Activated CD8-positive, alpha-beta memory T cell treated with anti-CD3 and anti-CD28 coated beads, Interleukin-2, amount 50 U/mL, for 48 hours (primary cell): ENCODE measurements around the gene LLGL2.
A peak's percentile ranks its signal among the peaks of the same experiment; 100 is the strongest.

Experiments
- DNase-seq: peaks from one replicate; pipeline ENCODE4 v3.0.0-alpha.2; 2020

The LLGL2 gene

GRCh38 chr17:75594499-75595283, 69.2 kb downstream of the LLGL2 start:
- DNase-seq = no peak

GRCh38 chr17:75595284-75595919, 69.9 kb downstream of the LLGL2 start:
- DNase-seq = no peak

DNA sequence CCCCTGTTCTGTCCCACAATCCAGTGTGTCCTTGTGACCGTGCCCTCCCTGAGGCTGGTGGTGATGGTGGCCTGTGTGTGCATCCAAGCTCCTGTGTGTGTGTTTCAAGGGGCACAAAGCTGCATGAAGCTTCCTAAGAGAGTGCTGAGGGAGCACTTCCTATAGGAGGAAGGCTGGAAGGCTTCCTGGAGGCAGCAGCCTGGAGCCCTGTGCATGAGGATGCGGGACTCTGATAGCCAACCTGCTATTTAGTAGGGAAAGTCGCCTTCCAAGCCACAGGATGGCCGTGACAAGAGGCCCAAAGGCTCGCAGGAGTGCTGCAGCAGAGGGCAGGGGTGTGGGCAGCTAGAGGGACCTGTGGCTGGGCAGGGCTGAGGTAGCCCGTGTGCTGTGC, 70.4 kb downstream of the LLGL2 start:
- DNase-seq = no peak

- DNase-seq = no peak
Measured at GRCh38 chr17:75596320-75597087, 71.0 kb downstream of the LLGL2 start.

- peak; percentile 88 for DNase-seq
Measured at GRCh38 chr17:75601057-75601987, 75.8 kb downstream of the LLGL2 start.

DNA sequence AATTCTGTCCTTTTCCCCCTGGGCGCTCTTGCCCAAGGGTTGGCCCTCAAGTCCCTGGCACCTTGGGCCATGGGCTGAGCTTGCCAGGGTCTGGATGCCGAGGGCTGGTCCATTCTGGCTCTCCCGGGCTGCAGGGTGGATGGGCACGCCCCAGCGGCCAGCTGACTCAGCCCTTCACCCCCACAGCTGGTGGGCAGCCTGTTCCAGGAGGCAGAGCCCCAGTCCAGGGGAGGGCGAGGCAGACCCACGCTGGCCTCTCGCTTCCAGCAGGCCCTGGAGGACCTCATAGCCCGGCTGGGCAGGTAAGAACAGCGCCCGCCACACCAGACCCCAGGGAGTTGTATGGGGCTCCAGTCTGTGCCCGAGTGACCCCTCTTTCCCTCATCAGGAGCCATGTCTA, 77.1 kb downstream of the LLGL2 start:
- no peak for DNase-seq

GRCh38 chr17:75603123-75603522, 77.6 kb downstream of the LLGL2 start:
- no peak for DNase-seq

- DNase-seq = no peak
Measured at GRCh38 chr17:75604034-75604695, 78.7 kb downstream of the LLGL2 start.

- DNase-seq = no peak
Measured at GRCh38 chr17:75605790-75606189, 80.3 kb downstream of the LLGL2 start.

DNA sequence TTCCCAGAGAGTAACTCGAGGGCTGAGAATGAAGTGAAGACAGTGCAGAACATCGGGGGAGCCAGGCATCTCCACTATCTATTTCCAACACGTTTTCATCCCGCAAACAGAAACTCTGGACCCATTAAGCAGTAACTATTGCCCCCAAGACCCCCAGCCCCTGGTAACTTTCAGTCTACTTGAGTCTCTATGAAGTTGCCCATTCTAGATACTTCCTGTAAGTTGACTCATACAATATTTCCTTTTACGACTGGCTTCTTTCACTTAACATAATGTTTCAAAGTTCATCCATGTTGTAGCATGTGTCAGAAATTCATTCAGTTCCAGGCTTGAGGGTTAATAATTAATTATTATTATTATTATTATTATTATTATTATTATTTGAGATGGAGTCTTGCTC, 81.6 kb downstream of the LLGL2 start:
- DNase-seq = no peak

DNA sequence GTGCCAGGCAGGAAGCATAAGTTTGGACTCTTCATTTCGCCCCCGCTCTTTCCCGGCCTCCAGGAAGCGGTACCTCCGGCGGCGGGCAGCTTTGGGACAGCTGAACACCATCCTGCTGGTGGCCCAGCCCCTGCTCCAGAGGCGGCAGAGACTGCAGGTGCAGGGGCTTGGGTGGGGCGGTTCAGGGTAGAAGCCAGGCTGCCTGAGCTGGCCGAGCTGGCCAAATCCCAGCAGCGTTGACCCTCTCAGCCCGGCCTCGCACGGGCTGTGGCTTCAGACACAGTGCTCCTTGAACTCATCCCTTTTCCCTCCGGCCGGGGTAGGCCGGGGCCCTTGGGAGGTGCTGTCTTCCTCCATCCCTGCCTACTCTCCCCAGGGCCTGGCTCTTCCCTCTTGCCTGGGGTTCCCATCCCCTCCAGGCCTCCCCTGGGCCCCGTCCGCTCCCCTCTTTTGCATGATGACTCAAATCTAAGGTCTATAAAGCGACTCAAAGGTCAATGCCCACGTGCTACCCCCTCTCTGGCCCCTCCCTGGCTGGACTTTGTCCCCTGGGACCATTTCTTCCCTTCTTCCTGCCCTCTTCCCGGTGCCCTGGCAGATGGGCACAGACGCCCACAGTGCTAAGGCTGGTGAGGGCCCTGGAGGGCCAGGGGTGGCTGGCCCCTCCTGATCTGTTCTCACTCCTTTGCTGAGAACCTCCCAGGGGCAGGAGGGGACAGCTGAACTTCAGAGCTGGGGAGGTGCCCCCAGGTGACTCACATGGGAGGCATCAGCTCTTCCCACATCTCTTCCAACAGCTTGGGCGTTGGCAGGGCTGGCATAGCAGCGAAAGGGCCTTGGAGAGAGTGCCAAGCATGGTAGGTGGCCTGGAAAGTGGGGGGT, 84.8 kb downstream of the LLGL2 start:
- no peak for DNase-seq

- no peak for DNase-seq
Measured at GRCh38 chr17:75611851-75612429, 86.4 kb downstream of the LLGL2 start.

GRCh38 chr17:75612906-75613626, 87.6 kb downstream of the LLGL2 start:
- no peak for DNase-seq

GRCh38 chr17:75614006-75614405, 88.5 kb downstream of the LLGL2 start:
- DNase-seq = no peak

DNA sequence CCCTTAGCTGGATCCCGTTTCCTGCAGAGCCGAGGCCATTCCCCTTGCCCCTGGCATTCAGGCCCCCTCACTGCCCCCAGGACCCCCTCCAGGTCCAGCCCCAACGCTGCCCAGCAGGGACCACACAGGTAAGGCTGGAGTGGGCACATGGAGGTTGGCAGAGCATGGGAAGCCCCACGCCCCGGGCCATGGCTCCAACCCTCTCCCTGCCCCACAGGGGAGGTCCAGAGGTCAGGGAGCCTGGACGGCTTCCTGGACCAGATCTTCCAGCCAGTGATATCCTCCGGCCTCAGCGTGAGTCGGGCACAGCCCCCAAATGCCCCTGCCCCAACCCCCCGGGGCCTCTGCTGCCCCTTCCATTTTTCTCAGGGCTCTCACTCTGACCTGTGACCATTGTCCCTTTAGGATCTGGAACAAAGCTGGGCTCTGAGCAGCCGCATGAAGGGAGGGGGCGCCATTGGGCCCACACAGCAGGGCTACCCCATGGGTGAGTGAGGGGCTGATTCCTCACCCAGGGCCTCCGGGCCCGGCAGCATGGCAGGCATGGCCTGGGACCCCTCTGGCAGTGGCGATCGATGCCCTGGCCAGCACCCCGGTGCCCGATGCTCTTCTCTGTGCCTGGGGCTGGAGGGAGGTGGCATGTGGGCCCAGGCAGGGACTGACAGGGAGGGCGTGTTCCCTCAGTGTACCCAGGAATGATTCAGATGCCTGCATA, 89.2 kb downstream of the LLGL2 start:
- DNase-seq = no peak

DNA sequence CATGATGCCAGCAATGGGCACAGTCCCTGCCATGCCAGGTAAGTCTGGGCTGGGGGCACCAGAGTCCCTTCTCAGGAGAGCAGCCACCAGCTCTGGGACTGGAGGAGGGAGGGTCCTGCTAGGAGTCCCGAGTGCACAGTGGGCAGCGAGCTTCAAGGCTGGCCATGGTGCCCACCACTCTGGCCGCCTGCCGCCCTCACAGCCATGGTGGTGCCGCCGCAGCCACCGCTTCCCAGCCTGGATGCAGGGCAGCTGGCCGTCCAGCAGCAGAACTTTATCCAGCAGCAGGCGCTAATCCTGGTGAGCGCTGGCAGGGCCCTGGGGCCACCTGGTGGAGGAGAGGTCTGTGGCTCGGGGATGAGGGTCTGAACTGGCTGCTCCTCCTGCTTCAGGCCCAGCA, 89.8 kb downstream of the LLGL2 start:
- no peak for DNase-seq

- no peak for DNase-seq
Measured at GRCh38 chr17:75616521-75617122, 91.1 kb downstream of the LLGL2 start.

- no peak for DNase-seq
Measured at GRCh38 chr17:75617218-75617617, 91.7 kb downstream of the LLGL2 start.

DNA sequence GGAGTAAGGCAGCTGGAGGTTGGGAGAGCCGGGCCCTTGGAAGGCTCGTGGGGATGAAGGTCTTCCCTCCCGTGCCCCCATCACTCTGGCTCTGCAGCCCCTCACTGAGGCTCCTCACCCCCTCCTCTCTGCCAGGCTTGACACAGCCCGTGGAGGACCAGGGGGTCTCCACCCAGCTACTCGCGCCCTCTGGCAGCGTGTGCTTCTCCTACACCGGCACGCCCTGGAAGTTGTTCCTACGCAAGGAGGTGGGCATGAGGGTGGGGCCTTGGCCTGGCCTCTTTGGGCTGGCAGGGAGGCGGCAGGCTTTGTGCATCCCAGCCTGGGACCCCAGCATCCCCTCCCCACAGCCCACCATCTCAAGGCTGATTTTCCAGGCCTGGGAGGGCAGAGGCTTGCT, 92.2 kb downstream of the LLGL2 start:
- no peak for DNase-seq
